NT2/D1 (cell line): ENCODE results near the gene PCMTD2.

Experiments
- DNase-seq: peaks from one replicate; pipeline ENCODE4 v3.0.0-alpha.2; 2011; ENCODE audit warnings: low read depth, low spot score
- H3K27me3 ChIP-seq: 2 replicates; pipeline ENCODE4 v1.6.0; 2011; ENCODE audit warnings: mild to moderate bottlenecking; ENCODE audit not compliant: insufficient read length, insufficient read depth
- H3K36me3 ChIP-seq: 2 replicates; pipeline ENCODE4 v1.6.1; 2011; ENCODE audit warnings: mild to moderate bottlenecking, low read length, mixed read lengths; ENCODE audit not compliant: insufficient read depth, insufficient read length
- H3K4me1 ChIP-seq: 2 replicates; pipeline ENCODE4 v1.5.1; 2011; ENCODE audit not compliant: insufficient read depth, insufficient read length
- H3K4me3 ChIP-seq: 2 replicates; pipeline ENCODE4 v1.5.1; 2011; ENCODE audit warnings: low read depth; ENCODE audit not compliant: insufficient read length
- H3K9ac ChIP-seq: 2 replicates; pipeline ENCODE4 v1.6.0; 2011; ENCODE audit warnings: low read depth; ENCODE audit not compliant: insufficient read length
- H3K9me3 ChIP-seq: 2 replicates; pipeline ENCODE4 v1.5.1; 2011; ENCODE audit warnings: mild to moderate bottlenecking, low read length; ENCODE audit not compliant: insufficient read depth
- SUZ12 ChIP-seq: IDR thresholded peaks from 2 replicates; pipeline ENCODE4 v1.6.1; 2011; ENCODE audit not compliant: insufficient read length, insufficient read depth; ENCODE audit errors: extremely low read depth
- YY1 ChIP-seq: IDR thresholded peaks from 2 replicates; pipeline ENCODE4 v1.6.1; 2011; ENCODE audit not compliant: insufficient read length, insufficient read depth
- ZNF274 ChIP-seq: IDR thresholded peaks from 2 replicates; pipeline ENCODE4 v1.6.1; 2011; ENCODE audit warnings: mild to moderate bottlenecking, low read depth, low read length

Gene PCMTD2

GRCh38 chr20:64225171-64225595 lies 30.4 kb upstream of the PCMTD2 start:
- no peak for TF ChIP-seq SUZ12
- no peak for TF ChIP-seq YY1
- TF ChIP-seq ZNF274 = no peak
- no peaks in the 10 kb centered on the region for H3K9me3 ChIP-seq

GRCh38 chr20:64225828-64226598 lies 29.5 kb upstream of the PCMTD2 start:
- TF ChIP-seq YY1 (no peak), ZNF274 (no peak), SUZ12 (no peak)
- peaks cover 6% of the 10 kb centered on the region for H3K4me1 ChIP-seq
- no peaks in the 10 kb centered on the region for H3K36me3 ChIP-seq
- no peak for DNase-seq
- H3K27me3 ChIP-seq = no peaks in the 10 kb centered on the region
- no peak overlapping the region for H3K4me3 ChIP-seq
- no peaks in the 10 kb centered on the region for H3K9me3 ChIP-seq
- no peak overlapping the region for H3K9ac ChIP-seq

More at GRCh38 chr20:64225171-64225595, 30.4 kb upstream of the PCMTD2 start:
- no peak overlapping the region for H3K4me3 ChIP-seq
- no peaks in the 10 kb centered on the region for H3K36me3 ChIP-seq
- no peaks in the 10 kb centered on the region for H3K27me3 ChIP-seq
- peaks cover 6% of the 10 kb centered on the region for H3K4me1 ChIP-seq
- H3K9ac ChIP-seq = no peak overlapping the region
- DNase-seq = no peak

GRCh38 chr20:64226686-64227580 lies 28.6 kb upstream of the PCMTD2 start:
- Histone ChIP-seq H3K4me3 (no peak overlapping the region), H3K27me3 (no peaks in the 10 kb centered on the region), H3K36me3 (no peaks in the 10 kb centered on the region), H3K4me1 (peaks cover 6% of the 10 kb centered on the region), H3K9ac (no peak overlapping the region), H3K9me3 (no peaks in the 10 kb centered on the region)
- no peak for DNase-seq
- TF ChIP-seq SUZ12 = no peak
- TF ChIP-seq YY1 = no peak
- no peak for TF ChIP-seq ZNF274

- Histone ChIP-seq H3K4me3 (no peak overlapping the region), H3K36me3 (no peaks in the 10 kb centered on the region), H3K9ac (no peak overlapping the region), H3K4me1 (peaks cover 6% of the 10 kb centered on the region), H3K27me3 (no peaks in the 10 kb centered on the region), H3K9me3 (no peaks in the 10 kb centered on the region)
- TF ChIP-seq ZNF274 (no peak), YY1 (no peak), SUZ12 (no peak)
- no peak for DNase-seq
Observed at GRCh38 chr20:64228086-64228653, 27.4 kb upstream of the PCMTD2 start.

GRCh38 chr20:64228751-64229506 lies 26.6 kb upstream of the PCMTD2 start:
- Histone ChIP-seq H3K4me1 (peaks cover 2% of the 10 kb centered on the region), H3K4me3 (no peak overlapping the region), H3K36me3 (no peaks in the 10 kb centered on the region), H3K9ac (no peak overlapping the region), H3K9me3 (peaks cover under 1% of the 10 kb centered on the region; the same call in 1 of the 2 replicates), H3K27me3 (no peaks in the 10 kb centered on the region)
- TF ChIP-seq YY1 (no peak), SUZ12 (no peak), ZNF274 (no peak)
- DNase-seq = no peak

GRCh38 chr20:64229507-64230061 lies 26.0 kb upstream of the PCMTD2 start:
- no peak for DNase-seq
- H3K27me3 ChIP-seq = no peaks in the 10 kb centered on the region
- H3K9ac ChIP-seq = no peak overlapping the region
- H3K4me3 ChIP-seq = no peak overlapping the region
- H3K36me3 ChIP-seq = no peaks in the 10 kb centered on the region
- peaks cover 6% of the 10 kb centered on the region; the same call in 1 of the 2 replicates for H3K9me3 ChIP-seq
- no peak for TF ChIP-seq YY1
- no peak for TF ChIP-seq SUZ12
- TF ChIP-seq ZNF274 = no peak
- H3K4me1 ChIP-seq = no peaks in the 10 kb centered on the region
